ACC112 (cell line): Measurements from ENCODE around the gene NAP1L4.

ENCODE experiments used
- H2AFZ ChIP-seq: fragments of 200-600 bp; sonication (generic); one replicate; pipeline ENCODE4 v1.6.0; 2017; ENCODE audit warnings: antibody characterized with exemption, low read length; ENCODE audit not compliant: unreplicated experiment
- H3K27ac ChIP-seq: fragments of 200-600 bp; sonication (generic); 2 replicates; pipeline ENCODE4 v1.5.1; 2014; ENCODE audit warnings: low read depth, mild to moderate bottlenecking, antibody characterized with exemption, low read length, moderate library complexity
- H3K27me3 ChIP-seq: fragments of 200-600 bp; sonication (generic); 2 replicates; pipeline ENCODE4 v1.6.1; 2014; ENCODE audit warnings: mild to moderate bottlenecking, antibody characterized with exemption, low read length, moderate library complexity, mixed read lengths; ENCODE audit not compliant: insufficient read depth
- H3K36me3 ChIP-seq: fragments of 200-600 bp; sonication (generic); 2 replicates; pipeline ENCODE4 v1.6.1; 2016; ENCODE audit warnings: mild to moderate bottlenecking, antibody characterized with exemption, low read length, moderate library complexity, mixed read lengths; ENCODE audit not compliant: insufficient read depth
- H3K4me1 ChIP-seq: fragments of 200-600 bp; sonication (generic); one replicate; pipeline ENCODE4 v1.6.1; 2016; ENCODE audit warnings: low read length, mixed read lengths; ENCODE audit not compliant: insufficient read depth, unreplicated experiment, control insufficient read depth
- H3K4me3 ChIP-seq: fragments of 200-600 bp; sonication (generic); 2 replicates; pipeline ENCODE4 v1.5.1; 2014; ENCODE audit warnings: mild to moderate bottlenecking, low read depth, low read length
- H3K79me2 ChIP-seq: fragments of 200-600 bp; sonication (generic); one replicate; pipeline ENCODE4 v1.6.0; 2016; ENCODE audit warnings: low read length; ENCODE audit not compliant: control insufficient read depth, unreplicated experiment, insufficient read depth

Gene NAP1L4

GRCh38 chr11:3002351-3002861 lies 10.3 kb upstream of the NAP1L4 start:
- Histone ChIP-seq H3K4me1 (peaks cover 19% of the 10 kb centered on the region), H3K79me2 (no peaks in the 10 kb centered on the region), H3K4me3 (no peak overlapping the region), H2AFZ (no peak overlapping the region), H3K27me3 (no peaks in the 10 kb centered on the region), H3K27ac (no peak overlapping the region), H3K36me3 (peaks cover 16% of the 10 kb centered on the region; the same call in 1 of the 2 replicates)

- Histone ChIP-seq H3K36me3 (peaks cover 16% of the 10 kb centered on the region; the same call in 1 of the 2 replicates), H3K27me3 (no peaks in the 10 kb centered on the region), H2AFZ (no peak overlapping the region), H3K79me2 (no peaks in the 10 kb centered on the region), H3K4me3 (no peak overlapping the region), H3K4me1 (peaks cover 19% of the 10 kb centered on the region), H3K27ac (no peak overlapping the region)
Observed at GRCh38 chr11:3001496-3001895, 9.4 kb upstream of the NAP1L4 start.

- no peaks in the 10 kb centered on the region for H3K27me3 ChIP-seq
- H2AFZ ChIP-seq: no peak overlapping the region
- H3K36me3 ChIP-seq: peaks cover 13% of the 10 kb centered on the region; the same call in 1 of the 2 replicates
- H3K4me3 ChIP-seq: no peak overlapping the region
- peaks cover 19% of the 10 kb centered on the region for H3K4me1 ChIP-seq
- no peak overlapping the region; the same call in 1 of the 2 replicates for H3K27ac ChIP-seq
- no peaks in the 10 kb centered on the region for H3K79me2 ChIP-seq
Observed at GRCh38 chr11:3000032-3000961, 8.2 kb upstream of the NAP1L4 start.

DNA sequence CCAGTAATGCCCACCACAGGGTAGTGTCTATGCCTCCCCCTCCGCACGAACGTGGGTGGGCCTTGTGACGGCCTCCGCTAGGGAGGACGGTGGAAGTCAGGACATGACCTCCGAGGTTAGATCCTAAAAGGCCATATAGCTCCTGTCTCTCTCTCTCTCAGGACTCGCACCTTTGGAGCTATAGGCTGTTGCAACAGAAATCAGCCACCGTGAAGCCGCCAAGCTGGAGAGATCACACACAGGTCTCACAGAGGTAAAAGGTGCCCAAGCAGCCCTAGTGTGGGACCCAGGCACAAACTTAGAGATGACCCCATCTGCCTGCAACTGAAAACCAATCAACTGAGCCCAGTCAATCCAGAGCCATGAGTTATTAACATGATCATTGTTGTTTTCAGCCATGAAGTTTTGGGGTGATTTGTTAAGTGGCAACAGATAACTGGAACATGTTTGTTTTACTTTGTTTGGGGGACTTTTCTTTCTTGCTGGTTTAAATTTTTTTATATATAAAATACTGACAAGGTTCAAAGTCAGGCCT lies 7.4 kb upstream of the NAP1L4 start:
- peaks cover 13% of the 10 kb centered on the region; the same call in 1 of the 2 replicates for H3K36me3 ChIP-seq
- no peak overlapping the region for H3K27ac ChIP-seq
- H3K4me1 ChIP-seq: peaks cover 19% of the 10 kb centered on the region

DNA sequence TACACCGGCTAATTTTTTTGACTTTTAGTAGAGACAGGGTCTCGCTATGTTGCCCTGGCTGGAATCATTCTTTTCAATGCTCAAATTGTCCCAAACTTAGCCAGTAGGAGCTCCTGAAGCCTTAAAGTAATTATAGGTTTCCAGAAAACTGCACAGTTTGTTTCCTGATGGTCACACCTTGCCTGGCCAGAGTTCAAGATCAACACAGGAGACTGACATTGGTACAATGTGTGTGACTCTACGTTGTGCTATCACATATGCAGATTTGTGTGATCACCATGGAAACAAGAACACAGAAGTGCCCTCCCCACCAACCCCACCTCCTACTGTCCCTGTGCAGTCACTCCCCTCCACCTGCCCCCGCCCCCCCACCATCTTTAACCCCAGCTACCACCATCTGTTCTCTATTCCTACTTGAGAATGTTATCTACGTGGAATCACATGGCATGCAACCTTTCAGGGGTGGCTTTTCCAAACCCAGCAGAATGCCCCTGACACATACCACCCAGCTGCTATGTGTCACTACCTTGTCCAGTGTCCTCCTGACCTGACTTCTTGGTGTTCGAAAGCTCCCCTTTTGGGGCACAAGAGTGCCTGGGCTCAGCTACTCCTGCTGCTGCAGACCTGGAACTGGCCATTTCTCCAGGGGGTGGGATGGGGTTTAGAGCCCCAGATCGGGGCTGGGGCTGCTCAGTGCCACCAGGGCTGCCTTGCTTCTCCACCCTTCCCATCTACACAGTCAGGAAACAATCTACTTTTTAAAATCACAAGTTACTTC lies 6.1 kb upstream of the NAP1L4 start:
- H3K4me3 ChIP-seq: no peak overlapping the region
- peaks cover 13% of the 10 kb centered on the region; the same call in 1 of the 2 replicates for H3K36me3 ChIP-seq
- peaks cover 19% of the 10 kb centered on the region for H3K4me1 ChIP-seq
- H3K27ac ChIP-seq: no peak overlapping the region
- no peak overlapping the region for H2AFZ ChIP-seq
- no peaks in the 10 kb centered on the region for H3K79me2 ChIP-seq
- no peaks in the 10 kb centered on the region for H3K27me3 ChIP-seq

More for the DNA sequence above, 7.4 kb upstream of the NAP1L4 start:
- no peaks in the 10 kb centered on the region for H3K27me3 ChIP-seq
- H3K79me2 ChIP-seq: no peaks in the 10 kb centered on the region
- no peak overlapping the region for H2AFZ ChIP-seq
- H3K4me3 ChIP-seq: no peak overlapping the region

DNA sequence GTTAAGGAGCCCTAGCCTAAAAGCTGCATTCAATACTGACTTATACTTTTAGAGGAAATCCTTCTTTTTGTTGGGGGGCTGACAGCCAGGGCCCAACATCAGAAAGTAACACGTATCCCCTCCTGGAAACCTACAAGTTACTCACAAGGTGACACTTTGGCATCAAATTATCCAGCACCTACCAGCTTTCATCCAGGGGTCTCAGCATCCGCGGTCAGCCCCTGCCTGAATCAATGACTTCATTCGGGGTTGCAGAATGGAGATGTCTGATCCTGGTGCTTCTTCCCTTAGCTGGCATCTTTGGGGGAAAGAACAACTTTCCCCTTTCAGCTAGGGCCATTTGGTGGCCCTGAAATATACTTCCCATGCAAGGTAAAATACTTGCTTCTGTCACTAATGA lies 5.3 kb upstream of the NAP1L4 start:
- Histone ChIP-seq H3K4me1 (peaks cover 19% of the 10 kb centered on the region), H3K27ac (no peak overlapping the region)

GRCh38 chr11:2996976-2997375 lies 4.8 kb upstream of the NAP1L4 start:
- H3K27me3 ChIP-seq: no peaks in the 10 kb centered on the region
- H3K4me1 ChIP-seq: peaks cover 19% of the 10 kb centered on the region
- H3K36me3 ChIP-seq: peaks cover 13% of the 10 kb centered on the region; the same call in 1 of the 2 replicates

More for the DNA sequence above, 5.3 kb upstream of the NAP1L4 start:
- H3K36me3 ChIP-seq: peaks cover 13% of the 10 kb centered on the region; the same call in 1 of the 2 replicates
- H3K79me2 ChIP-seq: no peaks in the 10 kb centered on the region
- H3K4me3 ChIP-seq: no peak overlapping the region
- H3K27me3 ChIP-seq: no peaks in the 10 kb centered on the region
- no peak overlapping the region for H2AFZ ChIP-seq

GRCh38 chr11:2995893-2996554 lies 3.9 kb upstream of the NAP1L4 start:
- Histone ChIP-seq H3K4me3 (no peak overlapping the region), H3K27me3 (no peaks in the 10 kb centered on the region), H3K36me3 (peaks cover 7% of the 10 kb centered on the region; the same call in 1 of the 2 replicates), H2AFZ (no peak overlapping the region), H3K27ac (no peak overlapping the region), H3K4me1 (peaks cover 11% of the 10 kb centered on the region), H3K79me2 (peaks cover 11% of the 10 kb centered on the region)

More at GRCh38 chr11:2996976-2997375, 4.8 kb upstream of the NAP1L4 start:
- peaks cover 2% of the 10 kb centered on the region for H3K79me2 ChIP-seq
- H3K27ac ChIP-seq: no peak overlapping the region
- no peak overlapping the region for H2AFZ ChIP-seq
- no peak overlapping the region for H3K4me3 ChIP-seq

GRCh38 chr11:2995031-2995561 lies 3.0 kb upstream of the NAP1L4 start:
- Histone ChIP-seq H3K4me3 (no peak overlapping the region), H2AFZ (no peak overlapping the region), H3K79me2 (peaks cover 20% of the 10 kb centered on the region), H3K27ac (no peak overlapping the region), H3K27me3 (no peaks in the 10 kb centered on the region), H3K4me1 (peaks cover 2% of the 10 kb centered on the region), H3K36me3 (no peaks in the 10 kb centered on the region)
